HEK293 (cell line): ENCODE data around the gene GPX8.

ENCODE experiments used
- CTCF ChIA-PET: fragments of 350-600 bp; formaldehyde crosslinking; extraction: SDS; loops from one replicate; lab custom pipeline; 2021; ENCODE audit warnings: antibody characterized with exemption; lab: Yijun Ruan, JAX
- POLR2A ChIA-PET: fragments of 300-600 bp; formaldehyde crosslinking; extraction: SDS; loops from one replicate; lab custom pipeline; 2020; ENCODE audit warnings: antibody characterized with exemption, inconsistent platforms; lab: Yijun Ruan, JAX
- H3K27ac ChIP-seq: fragments of 200-500 bp; sonication (Bioruptor generic); 2 replicates; pipeline ENCODE4 v1.5.1; 2014; ENCODE audit warnings: low read depth, low read length, control low read depth, inconsistent platforms; ENCODE audit errors: extremely low read depth
- H3K36me3 ChIP-seq, 2 experiments: fragments of 200-500 bp in 1 of 2; sonication (Bioruptor generic) in 1 of 2; 1 replicate in 1 of 2; 2 replicates in 1 of 2; pipeline ENCODE4 v1.5.1; 2014 to 2017; ENCODE audit warnings: inconsistent platforms in 2 of 2, low read length in 2 of 2; ENCODE audit not compliant: control insufficient read depth in 2 of 2, insufficient read depth in 1 of 2
- H3K4me1 ChIP-seq: fragments of 200-500 bp; sonication (Bioruptor generic); 2 replicates; pipeline ENCODE4 v1.5.1; 2014; ENCODE audit warnings: mild to moderate bottlenecking, low read length, inconsistent platforms; ENCODE audit not compliant: control insufficient read depth, insufficient read depth
- H3K4me3 ChIP-seq: 2 replicates; pipeline ENCODE4 v1.5.1; 2011; ENCODE audit warnings: low read depth, mild to moderate bottlenecking, control low read depth, low read length, moderate library complexity
- H3K9me3 ChIP-seq: fragments of 200-500 bp; sonication (Bioruptor generic); 2 replicates; pipeline ENCODE4 v1.5.1; 2014; ENCODE audit warnings: low read depth, low read length, inconsistent platforms; ENCODE audit not compliant: control insufficient read depth, insufficient read depth
- KLF9 ChIP-seq: fragments of 450-650 bp; formaldehyde crosslinking; IDR thresholded peaks from 2 replicates; pipeline ENCODE4 v1.5.1; 2016; ENCODE audit warnings: missing biosample characterization, missing genetic modification characterization, low read depth
- REPIN1 ChIP-seq: fragments of 450-650 bp; formaldehyde crosslinking; IDR thresholded peaks from 2 replicates; pipeline ENCODE4 v1.5.1; 2017; ENCODE audit warnings: missing biosample characterization, missing genetic modification characterization, low read depth
- SETDB1 ChIP-seq: IDR thresholded peaks from one replicate; pipeline ENCODE4 v1.6.1; 2017; ENCODE audit warnings: mild to moderate bottlenecking, low read length, moderate library complexity, mixed read lengths; ENCODE audit not compliant: insufficient read length
- SP7 ChIP-seq: fragments of 450-650 bp; formaldehyde crosslinking; IDR thresholded peaks from 2 replicates; pipeline ENCODE4 v1.5.1; 2016; ENCODE audit warnings: missing biosample characterization, missing genetic modification characterization
- ZNF391 ChIP-seq: fragments of 450-650 bp; formaldehyde crosslinking; IDR thresholded peaks from 2 replicates; pipeline ENCODE4 v1.5.1; 2016; ENCODE audit warnings: low read depth, missing biosample characterization, missing genetic modification characterization, borderline replicate concordance
- ZNF549 ChIP-seq: fragments of 450-650 bp; IDR thresholded peaks from 2 replicates; pipeline ENCODE4 v1.5.1; 2018; ENCODE audit warnings: missing biosample characterization, missing genetic modification characterization, mild to moderate bottlenecking, inconsistent platforms, moderate library complexity
- ZNF560 ChIP-seq: fragments of 450-650 bp; formaldehyde crosslinking; IDR thresholded peaks from 2 replicates; pipeline ENCODE4 v1.5.1; 2017; ENCODE audit warnings: missing biosample characterization, missing genetic modification characterization, borderline replicate concordance
- ZNF571 ChIP-seq: fragments of 450-650 bp; formaldehyde crosslinking; IDR thresholded peaks from 2 replicates; pipeline ENCODE4 v1.5.0; 2017; ENCODE audit warnings: missing biosample characterization, missing genetic modification characterization
- ZNF585B ChIP-seq: fragments of 450-650 bp; formaldehyde crosslinking; IDR thresholded peaks from 2 replicates; pipeline ENCODE4 v1.5.1; 2016; ENCODE audit warnings: missing biosample characterization, missing genetic modification characterization
- ZNF792 ChIP-seq: fragments of 450-650 bp; formaldehyde crosslinking; IDR thresholded peaks from 2 replicates; pipeline ENCODE4 v1.5.1; 2016; ENCODE audit warnings: missing biosample characterization, missing genetic modification characterization
- TF ChIP-seq, protein P1 (sequence below): fragments of 450-650 bp; formaldehyde crosslinking; IDR thresholded peaks from 2 replicates; pipeline ENCODE4 v1.5.1; 2017; ENCODE audit warnings: missing biosample characterization, missing genetic modification characterization
- TF ChIP-seq, protein P2 (sequence below): fragments of 450-650 bp; formaldehyde crosslinking; IDR thresholded peaks from 2 replicates; pipeline ENCODE4 v1.5.1; 2016; ENCODE audit warnings: missing biosample characterization, missing genetic modification characterization
- TF ChIP-seq, protein P3 (sequence below): fragments of 450-650 bp; formaldehyde crosslinking; IDR thresholded peaks from 2 replicates; pipeline ENCODE4 v1.5.1; 2016; ENCODE audit warnings: missing biosample characterization, missing genetic modification characterization
- TF ChIP-seq, protein P4 (sequence below): fragments of 450-650 bp; formaldehyde crosslinking; IDR thresholded peaks from 2 replicates; pipeline ENCODE4 v1.5.1; 2016; ENCODE audit warnings: missing biosample characterization, missing genetic modification characterization
- TF ChIP-seq, protein P5 (sequence below): IDR thresholded peaks from 2 replicates; pipeline ENCODE4 v1.6.1; 2011; ENCODE audit warnings: mild to moderate bottlenecking, low read depth, low read length, borderline replicate concordance
- TF ChIP-seq, protein P6 (sequence below): fragments of 450-650 bp; formaldehyde crosslinking; IDR thresholded peaks from 2 replicates; pipeline ENCODE4 v1.5.1; 2017; ENCODE audit warnings: missing biosample characterization, missing genetic modification characterization

The GPX8 gene

DNA sequence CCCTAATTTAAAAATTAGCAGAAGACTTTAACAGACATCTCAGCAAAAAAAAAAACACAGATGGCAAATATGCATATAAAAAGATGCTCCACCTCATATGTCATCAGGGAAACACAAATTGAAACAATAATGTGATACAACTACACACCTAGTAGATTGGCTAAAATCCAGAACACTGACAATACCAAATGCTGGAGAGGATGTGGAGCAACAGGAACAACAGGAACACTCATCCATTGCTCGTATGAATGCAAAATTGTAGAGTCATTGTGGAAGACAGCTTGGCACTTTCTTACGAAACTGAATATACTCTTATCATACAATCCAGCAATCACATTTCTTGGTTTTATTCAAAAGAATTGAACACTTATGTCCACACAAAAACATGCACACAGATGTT is 45.0 kb downstream of the GPX8 start (continued):
- TF ChIP-seq, protein P1, sequence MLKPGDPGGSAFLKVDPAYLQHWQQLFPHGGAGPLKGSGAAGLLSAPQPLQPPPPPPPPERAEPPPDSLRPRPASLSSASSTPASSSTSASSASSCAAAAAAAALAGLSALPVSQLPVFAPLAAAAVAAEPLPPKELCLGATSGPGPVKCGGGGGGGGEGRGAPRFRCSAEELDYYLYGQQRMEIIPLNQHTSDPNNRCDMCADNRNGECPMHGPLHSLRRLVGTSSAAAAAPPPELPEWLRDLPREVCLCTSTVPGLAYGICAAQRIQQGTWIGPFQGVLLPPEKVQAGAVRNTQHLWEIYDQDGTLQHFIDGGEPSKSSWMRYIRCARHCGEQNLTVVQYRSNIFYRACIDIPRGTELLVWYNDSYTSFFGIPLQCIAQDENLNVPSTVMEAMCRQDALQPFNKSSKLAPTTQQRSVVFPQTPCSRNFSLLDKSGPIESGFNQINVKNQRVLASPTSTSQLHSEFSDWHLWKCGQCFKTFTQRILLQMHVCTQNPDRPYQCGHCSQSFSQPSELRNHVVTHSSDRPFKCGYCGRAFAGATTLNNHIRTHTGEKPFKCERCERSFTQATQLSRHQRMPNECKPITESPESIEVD = no peak
- TF ChIP-seq, all 188 proteins: peak for 0

DNA sequence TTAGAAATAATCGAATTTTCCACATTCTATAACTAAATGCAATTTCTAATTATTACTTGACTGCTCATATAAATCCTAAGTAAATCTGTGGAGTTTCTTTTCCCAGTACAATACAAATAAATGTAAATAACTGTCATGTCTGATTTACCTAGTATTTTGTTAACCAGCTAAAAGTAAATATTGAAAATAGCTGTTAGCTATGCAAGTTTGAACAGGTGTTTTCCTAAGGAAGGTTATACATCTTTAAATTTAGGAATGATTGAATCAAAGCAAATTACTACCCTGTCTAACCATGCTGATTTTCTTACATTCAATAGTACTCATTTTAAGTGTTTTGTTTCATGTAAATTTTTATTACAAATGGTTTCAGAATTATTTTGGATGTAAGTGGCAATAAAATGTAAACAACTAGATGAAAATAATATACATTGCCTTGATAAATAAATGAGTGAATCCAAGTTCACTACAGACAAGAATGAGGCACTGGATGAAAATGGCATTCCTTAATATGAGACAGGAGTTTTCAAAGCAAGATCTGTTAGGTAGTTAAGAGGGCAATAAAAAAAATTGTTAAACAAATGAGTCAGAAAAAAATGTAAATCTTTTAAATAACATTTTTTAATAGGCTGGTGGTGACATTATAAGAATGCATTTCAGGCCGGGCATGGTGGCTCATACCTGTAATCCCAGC is 51.4 kb downstream of the GPX8 start:
- CTCF ChIA-PET = interaction anchor here (0.7 to 1.4 kb wide), 2 partner anchors 15 to 235 kb away, joined by 3 to 4 read pairs; no protein-coding TSS in a partner anchor

More for the DNA sequence above, 51.4 kb downstream of the GPX8 start:
- no peak overlapping the region for H3K27ac ChIP-seq
- H3K4me1 ChIP-seq = no peaks in the 10 kb centered on the region
- H3K36me3 ChIP-seq = no peaks in the 10 kb centered on the region
- TF ChIP-seq, protein P2, sequence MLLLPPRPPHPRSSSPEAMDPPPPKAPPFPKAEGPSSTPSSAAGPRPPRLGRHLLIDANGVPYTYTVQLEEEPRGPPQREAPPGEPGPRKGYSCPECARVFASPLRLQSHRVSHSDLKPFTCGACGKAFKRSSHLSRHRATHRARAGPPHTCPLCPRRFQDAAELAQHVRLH (tag by site-specific recombination) = no peak
- TF ChIP-seq, protein P3, sequence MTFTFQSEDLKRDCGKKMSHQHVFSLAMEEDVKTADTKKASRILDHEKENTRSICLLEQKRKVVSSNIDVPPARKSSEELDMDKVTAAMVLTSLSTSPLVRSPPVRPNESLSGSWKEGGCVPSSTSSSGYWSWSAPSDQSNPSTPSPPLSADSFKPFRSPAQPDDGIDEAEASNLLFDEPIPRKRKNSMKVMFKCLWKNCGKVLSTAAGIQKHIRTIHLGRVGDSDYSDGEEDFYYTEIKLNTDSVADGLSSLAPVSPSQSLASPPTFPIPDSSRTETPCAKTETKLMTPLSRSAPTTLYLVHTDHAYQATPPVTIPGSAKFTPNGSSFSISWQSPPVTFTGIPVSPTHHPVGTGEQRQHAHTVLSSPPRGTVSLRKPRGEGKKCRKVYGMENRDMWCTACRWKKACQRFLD (tag by site-specific recombination) = no peak
- TF ChIP-seq KLF9 (tag by site-specific recombination) (no peak), REPIN1 (tag by site-specific recombination) (no peak), SETDB1 (no peak), ZNF549 (tag by site-specific recombination) (no peak), ZNF560 (no peak), ZNF585B (tag by site-specific recombination) (no peak), ZNF391 (tag by site-specific recombination) (no peak), ZNF571 (no peak), ZNF792 (no peak), SP7 (no peak)
- TF ChIP-seq, protein P4, sequence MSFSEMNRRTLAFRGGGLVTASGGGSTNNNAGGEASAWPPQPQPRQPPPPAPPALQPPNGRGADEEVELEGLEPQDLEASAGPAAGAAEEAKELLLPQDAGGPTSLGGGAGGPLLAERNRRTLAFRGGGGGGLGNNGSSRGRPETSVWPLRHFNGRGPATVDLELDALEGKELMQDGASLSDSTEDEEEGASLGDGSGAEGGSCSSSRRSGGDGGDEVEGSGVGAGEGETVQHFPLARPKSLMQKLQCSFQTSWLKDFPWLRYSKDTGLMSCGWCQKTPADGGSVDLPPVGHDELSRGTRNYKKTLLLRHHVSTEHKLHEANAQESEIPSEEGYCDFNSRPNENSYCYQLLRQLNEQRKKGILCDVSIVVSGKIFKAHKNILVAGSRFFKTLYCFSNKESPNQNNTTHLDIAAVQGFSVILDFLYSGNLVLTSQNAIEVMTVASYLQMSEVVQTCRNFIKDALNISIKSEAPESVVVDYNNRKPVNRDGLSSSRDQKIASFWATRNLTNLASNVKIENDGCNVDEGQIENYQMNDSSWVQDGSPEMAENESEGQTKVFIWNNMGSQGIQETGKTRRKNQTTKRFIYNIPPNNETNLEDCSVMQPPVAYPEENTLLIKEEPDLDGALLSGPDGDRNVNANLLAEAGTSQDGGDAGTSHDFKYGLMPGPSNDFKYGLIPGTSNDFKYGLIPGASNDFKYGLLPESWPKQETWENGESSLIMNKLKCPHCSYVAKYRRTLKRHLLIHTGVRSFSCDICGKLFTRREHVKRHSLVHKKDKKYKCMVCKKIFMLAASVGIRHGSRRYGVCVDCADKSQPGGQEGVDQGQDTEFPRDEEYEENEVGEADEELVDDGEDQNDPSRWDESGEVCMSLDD (tag by site-specific recombination) = no peak
- TF ChIP-seq, protein P5, sequence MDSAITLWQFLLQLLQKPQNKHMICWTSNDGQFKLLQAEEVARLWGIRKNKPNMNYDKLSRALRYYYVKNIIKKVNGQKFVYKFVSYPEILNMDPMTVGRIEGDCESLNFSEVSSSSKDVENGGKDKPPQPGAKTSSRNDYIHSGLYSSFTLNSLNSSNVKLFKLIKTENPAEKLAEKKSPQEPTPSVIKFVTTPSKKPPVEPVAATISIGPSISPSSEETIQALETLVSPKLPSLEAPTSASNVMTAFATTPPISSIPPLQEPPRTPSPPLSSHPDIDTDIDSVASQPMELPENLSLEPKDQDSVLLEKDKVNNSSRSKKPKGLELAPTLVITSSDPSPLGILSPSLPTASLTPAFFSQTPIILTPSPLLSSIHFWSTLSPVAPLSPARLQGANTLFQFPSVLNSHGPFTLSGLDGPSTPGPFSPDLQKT = no peak
- TF ChIP-seq, protein P6, sequence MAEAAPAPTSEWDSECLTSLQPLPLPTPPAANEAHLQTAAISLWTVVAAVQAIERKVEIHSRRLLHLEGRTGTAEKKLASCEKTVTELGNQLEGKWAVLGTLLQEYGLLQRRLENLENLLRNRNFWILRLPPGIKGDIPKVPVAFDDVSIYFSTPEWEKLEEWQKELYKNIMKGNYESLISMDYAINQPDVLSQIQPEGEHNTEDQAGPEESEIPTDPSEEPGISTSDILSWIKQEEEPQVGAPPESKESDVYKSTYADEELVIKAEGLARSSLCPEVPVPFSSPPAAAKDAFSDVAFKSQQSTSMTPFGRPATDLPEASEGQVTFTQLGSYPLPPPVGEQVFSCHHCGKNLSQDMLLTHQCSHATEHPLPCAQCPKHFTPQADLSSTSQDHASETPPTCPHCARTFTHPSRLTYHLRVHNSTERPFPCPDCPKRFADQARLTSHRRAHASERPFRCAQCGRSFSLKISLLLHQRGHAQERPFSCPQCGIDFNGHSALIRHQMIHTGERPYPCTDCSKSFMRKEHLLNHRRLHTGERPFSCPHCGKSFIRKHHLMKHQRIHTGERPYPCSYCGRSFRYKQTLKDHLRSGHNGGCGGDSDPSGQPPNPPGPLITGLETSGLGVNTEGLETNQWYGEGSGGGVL = no peak
- POLR2A ChIA-PET = no interaction called here
- no peaks in the 10 kb centered on the region for H3K9me3 ChIP-seq
- no peak overlapping the region for H3K4me3 ChIP-seq
